Astrocyte of the spinal cord (primary cell): ENCODE measurements around the gene MAOB.

Experiments used
- DNase-seq: peaks from one replicate; pipeline ENCODE4 v3.0.0; 2011; ENCODE audit warnings: low read depth, low spot score
- H3K4me3 ChIP-seq: 2 replicates; pipeline ENCODE4 v1.5.1; 2011; ENCODE audit warnings: low read depth, mild to moderate bottlenecking, low read length, moderate library complexity
- CTCF ChIP-seq: IDR thresholded peaks from 2 replicates; pipeline ENCODE4 v1.5.1; 2012; ENCODE audit warnings: low read depth, mild to moderate bottlenecking, low read length, inconsistent platforms
- in situ Hi-C: cut with HindIII; loops from 2 replicates; pipeline ENCODE4 v1.10.0; 2017; ENCODE audit warnings: low sequenced_read_pairs

MAOB gene

GRCh38 chrX:43718081-43718480, 164.2 kb downstream of the MAOB start:
- in situ Hi-C loops, result no loop called here

DNA sequence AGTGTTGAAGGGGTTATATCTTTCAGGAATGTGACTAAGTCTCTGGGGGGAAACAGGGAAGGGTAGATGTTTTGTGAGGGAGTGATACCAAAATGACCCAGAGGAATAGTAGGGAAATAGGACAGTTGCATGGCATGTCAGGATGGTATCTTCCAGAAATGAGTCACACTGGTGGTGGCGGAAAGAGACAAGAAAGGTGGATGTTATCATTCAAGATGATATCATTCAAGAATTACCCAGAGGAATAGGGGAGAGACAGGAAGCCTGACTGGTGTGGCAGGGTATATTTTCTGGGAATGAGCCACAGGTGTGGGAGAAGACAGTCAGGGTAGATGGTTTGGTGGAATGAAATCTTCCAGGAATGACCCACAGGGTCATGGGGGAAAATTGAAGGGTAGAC, 165.1 kb downstream of the MAOB start:
- in situ Hi-C loops, result no loop called here
- no peak overlapping the region for H3K4me3 ChIP-seq
- DNase-seq, result no peak
- no peak for TF ChIP-seq CTCF

More at GRCh38 chrX:43718081-43718480, 164.2 kb downstream of the MAOB start:
- TF ChIP-seq CTCF, result no peak
- no peak overlapping the region for H3K4me3 ChIP-seq
- no peak for DNase-seq

DNA sequence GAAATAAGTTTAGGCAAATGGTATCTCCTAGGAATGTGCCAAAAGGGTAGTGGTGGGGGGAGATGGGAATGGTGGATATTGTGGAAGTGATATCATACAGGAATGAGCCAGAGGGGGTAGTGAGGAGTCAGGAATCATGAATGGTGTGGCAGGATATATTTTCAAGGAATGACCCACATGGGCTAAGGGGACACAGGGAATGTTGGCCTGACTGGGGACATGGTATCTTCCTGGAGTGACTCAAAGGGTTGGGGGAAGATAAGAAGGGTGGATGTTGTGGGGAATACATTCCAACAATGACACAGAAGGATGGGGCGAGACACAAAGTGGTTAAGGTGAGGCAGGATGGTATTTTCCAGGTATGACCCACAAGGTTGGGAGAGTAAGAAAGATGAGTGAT, 165.6 kb downstream of the MAOB start:
- DNase-seq, result no peak
- in situ Hi-C loops, result no loop called here
- TF ChIP-seq CTCF, result no peak
- no peak overlapping the region for H3K4me3 ChIP-seq
